ENCODE measurements around the gene OR6K3.

Gene OR6K3

GRCh38 chr1:158732524-158732923, 12.0 kb upstream of the OR6K3 start:
- Histone ChIP-seq H3K79me2 (no peaks in the 10 kb centered on the region), H3K27ac (no peak overlapping the region), H3K4me2 (ENCODE audit: low read length) (no peak overlapping the region), H3K4me1 (no peaks in the 10 kb centered on the region), H3K27me3 (ENCODE audit: control insufficient read depth, insufficient read depth, low read length) (no peaks in the 10 kb centered on the region), H3K9ac (no peak overlapping the region), H3K4me3 (ENCODE audit: low read depth, low read length) (no peak overlapping the region), H3K9me3 (ENCODE audit: control insufficient read depth, low read length) (no peaks in the 10 kb centered on the region), H2AFZ (no peak overlapping the region), H3K36me3 (ENCODE audit: control insufficient read depth, insufficient read depth, low read length) (no peaks in the 10 kb centered on the region)
- TF ChIP-seq, protein P1, sequence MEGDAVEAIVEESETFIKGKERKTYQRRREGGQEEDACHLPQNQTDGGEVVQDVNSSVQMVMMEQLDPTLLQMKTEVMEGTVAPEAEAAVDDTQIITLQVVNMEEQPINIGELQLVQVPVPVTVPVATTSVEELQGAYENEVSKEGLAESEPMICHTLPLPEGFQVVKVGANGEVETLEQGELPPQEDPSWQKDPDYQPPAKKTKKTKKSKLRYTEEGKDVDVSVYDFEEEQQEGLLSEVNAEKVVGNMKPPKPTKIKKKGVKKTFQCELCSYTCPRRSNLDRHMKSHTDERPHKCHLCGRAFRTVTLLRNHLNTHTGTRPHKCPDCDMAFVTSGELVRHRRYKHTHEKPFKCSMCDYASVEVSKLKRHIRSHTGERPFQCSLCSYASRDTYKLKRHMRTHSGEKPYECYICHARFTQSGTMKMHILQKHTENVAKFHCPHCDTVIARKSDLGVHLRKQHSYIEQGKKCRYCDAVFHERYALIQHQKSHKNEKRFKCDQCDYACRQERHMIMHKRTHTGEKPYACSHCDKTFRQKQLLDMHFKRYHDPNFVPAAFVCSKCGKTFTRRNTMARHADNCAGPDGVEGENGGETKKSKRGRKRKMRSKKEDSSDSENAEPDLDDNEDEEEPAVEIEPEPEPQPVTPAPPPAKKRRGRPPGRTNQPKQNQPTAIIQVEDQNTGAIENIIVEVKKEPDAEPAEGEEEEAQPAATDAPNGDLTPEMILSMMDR (IDR thresholded peaks at IDR 0.05): no peak

DNA sequence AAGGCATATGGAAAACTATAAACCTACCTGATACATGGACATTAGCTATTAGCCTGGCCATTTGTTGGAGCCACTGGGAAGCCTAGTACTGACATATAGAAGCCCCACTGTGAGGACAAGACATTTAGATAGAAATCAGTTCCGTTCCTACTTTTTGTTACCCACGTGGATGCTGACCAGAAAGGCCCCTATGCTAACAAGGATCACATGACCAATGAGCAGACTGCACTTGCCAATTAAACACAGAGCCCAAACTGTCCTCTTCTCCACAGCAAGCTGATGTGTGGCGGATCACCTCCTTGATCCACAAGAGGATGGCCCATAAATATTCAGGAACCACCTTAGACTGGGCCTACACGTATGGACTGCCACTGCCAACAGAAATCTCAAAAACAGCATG, 11.2 kb upstream of the OR6K3 start:
- TF ChIP-seq, protein P1 (IDR thresholded peaks at IDR 0.05): no peak
- Histone ChIP-seq H2AFZ (no peak overlapping the region), H3K79me2 (no peaks in the 10 kb centered on the region)

GRCh38 chr1:158730453-158730852, 9.9 kb upstream of the OR6K3 start:
- TF ChIP-seq, protein P1 (IDR thresholded peaks at IDR 0.05): no peak
- Histone ChIP-seq H3K4me3 (ENCODE audit: low read depth, low read length) (no peak overlapping the region), H3K9me3 (ENCODE audit: control insufficient read depth, low read length) (no peaks in the 10 kb centered on the region), H3K27me3 (ENCODE audit: control insufficient read depth, insufficient read depth, low read length) (no peaks in the 10 kb centered on the region), H3K4me2 (ENCODE audit: low read length) (no peak overlapping the region), H3K27ac (no peak overlapping the region), H3K9ac (no peak overlapping the region), H3K36me3 (ENCODE audit: control insufficient read depth, insufficient read depth, low read length) (no peaks in the 10 kb centered on the region), H3K4me1 (no peaks in the 10 kb centered on the region), H3K79me2 (no peaks in the 10 kb centered on the region), H2AFZ (no peak overlapping the region)

More for the DNA sequence above, 11.2 kb upstream of the OR6K3 start:
- Histone ChIP-seq H3K27me3 (ENCODE audit: control insufficient read depth, insufficient read depth, low read length) (no peaks in the 10 kb centered on the region), H3K9ac (no peak overlapping the region), H3K4me2 (ENCODE audit: low read length) (no peak overlapping the region), H3K4me1 (no peaks in the 10 kb centered on the region), H3K4me3 (ENCODE audit: low read depth, low read length) (no peak overlapping the region), H3K36me3 (ENCODE audit: control insufficient read depth, insufficient read depth, low read length) (no peaks in the 10 kb centered on the region), H3K27ac (no peak overlapping the region), H3K9me3 (ENCODE audit: control insufficient read depth, low read length) (no peaks in the 10 kb centered on the region)

- Histone ChIP-seq H3K4me2 (ENCODE audit: low read length) (no peak overlapping the region), H3K9ac (no peak overlapping the region), H3K27ac (no peak overlapping the region), H3K4me1 (no peaks in the 10 kb centered on the region), H3K4me3 (ENCODE audit: low read depth, low read length) (no peak overlapping the region), H3K27me3 (ENCODE audit: control insufficient read depth, insufficient read depth, low read length) (no peaks in the 10 kb centered on the region), H3K36me3 (ENCODE audit: control insufficient read depth, insufficient read depth, low read length) (no peaks in the 10 kb centered on the region), H3K79me2 (no peaks in the 10 kb centered on the region), H2AFZ (no peak overlapping the region), H3K9me3 (ENCODE audit: control insufficient read depth, low read length) (no peaks in the 10 kb centered on the region)
- TF ChIP-seq, protein P1 (IDR thresholded peaks at IDR 0.05): no peak
Measured at GRCh38 chr1:158728510-158729225, 8.1 kb upstream of the OR6K3 start.

DNA sequence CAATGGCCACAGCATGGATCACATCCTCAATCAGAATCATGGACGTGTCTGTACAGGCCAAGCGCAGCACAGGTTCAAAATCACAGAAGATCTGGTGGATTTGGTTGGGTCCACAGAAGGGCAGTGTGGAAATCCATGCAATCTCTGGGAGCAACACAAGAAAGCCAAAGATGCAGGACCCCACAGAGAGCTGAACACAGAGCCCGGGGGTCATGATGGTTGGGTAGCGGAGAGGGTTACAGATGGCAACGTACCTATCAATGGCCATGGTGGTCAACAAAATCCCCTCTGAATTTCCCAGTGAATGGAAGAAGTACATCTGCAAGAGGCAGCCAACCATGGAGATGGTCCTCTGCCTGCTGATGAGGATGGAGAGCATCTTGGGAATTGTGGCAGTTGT, 3.9 kb upstream of the OR6K3 start:
- no peak overlapping the region for H3K4me2 ChIP-seq (ENCODE audit: low read length)
- no peak overlapping the region for H3K27ac ChIP-seq
- no peaks in the 10 kb centered on the region for H3K27me3 ChIP-seq (ENCODE audit: control insufficient read depth, insufficient read depth, low read length)
- no peak overlapping the region for H3K9ac ChIP-seq
- no peaks in the 10 kb centered on the region for H3K79me2 ChIP-seq
- H3K9me3 ChIP-seq (ENCODE audit: control insufficient read depth, low read length): no peaks in the 10 kb centered on the region
- no peaks in the 10 kb centered on the region for H3K36me3 ChIP-seq (ENCODE audit: control insufficient read depth, insufficient read depth, low read length)
- no peaks in the 10 kb centered on the region for H3K4me1 ChIP-seq
- TF ChIP-seq, protein P1 (IDR thresholded peaks at IDR 0.05): no peak
- no peak overlapping the region for H3K4me3 ChIP-seq (ENCODE audit: low read depth, low read length)
- H2AFZ ChIP-seq: no peak overlapping the region

Measured in parathyroid adenoma (tissue), 2 donors.